Measurements from ENCODE around the gene DOCK4.
"Not testable (repeated sequence)": the region's sequence is repeated elsewhere in the genome, so short reads cannot be mapped to it uniquely, and the experiment has no call there.

The DOCK4 gene

GRCh38 chr7:112128461-112129425, 77.5 kb downstream of the DOCK4 start:
- not testable (repeated sequence) for H3K27ac Mint-ChIP-seq (ENCODE audit: low read depth); H3K36me3 Mint-ChIP-seq (ENCODE audit: insufficient read depth); ATAC-seq (replicated peaks; ENCODE audit: extremely low read depth, poor library complexity, severe bottlenecking); H3K9me3 Mint-ChIP-seq; DNase-seq (ENCODE audit: low spot score in 2 of 2); H3K4me1 Mint-ChIP-seq; H3K4me3 Mint-ChIP-seq
- peaks cover 35% of the 10 kb centered on the region for H3K27me3 Mint-ChIP-seq

- H3K4me1 Mint-ChIP-seq, H3K4me3 Mint-ChIP-seq: not testable (repeated sequence)
Measured at GRCh38 chr7:112128041-112128440, 78.2 kb downstream of the DOCK4 start.

GRCh38 chr7:112125250-112125649, 80.9 kb downstream of the DOCK4 start:
- Mint-ChIP-seq H3K27me3 (peaks cover 36% of the 10 kb centered on the region), H3K27ac (ENCODE audit: low read depth) (no peak overlapping the region)
- no peak for ATAC-seq (replicated peaks; ENCODE audit: extremely low read depth, poor library complexity, severe bottlenecking)

More at GRCh38 chr7:112128041-112128440, 78.2 kb downstream of the DOCK4 start:
- not testable (repeated sequence) for DNase-seq (ENCODE audit: low spot score in 2 of 2); H3K9me3 Mint-ChIP-seq; H3K27ac Mint-ChIP-seq (ENCODE audit: low read depth); ATAC-seq (replicated peaks; ENCODE audit: extremely low read depth, poor library complexity, severe bottlenecking); H3K36me3 Mint-ChIP-seq (ENCODE audit: insufficient read depth)
- H3K27me3 Mint-ChIP-seq = peaks cover 37% of the 10 kb centered on the region

GRCh38 chr7:112124061-112124766, 82.0 kb downstream of the DOCK4 start:
- Mint-ChIP-seq H3K27me3 (peaks cover 27% of the 10 kb centered on the region), H3K4me3 (no peak overlapping the region), H3K27ac (ENCODE audit: low read depth) (no peak overlapping the region), H3K36me3 (ENCODE audit: insufficient read depth) (no peaks in the 10 kb centered on the region), H3K9me3 (no peaks in the 10 kb centered on the region), H3K4me1 (no peaks in the 10 kb centered on the region)
- ATAC-seq (replicated peaks; ENCODE audit: extremely low read depth, poor library complexity, severe bottlenecking) = no peak
- DNase-seq (ENCODE audit: low spot score in 2 of 2) = no peak

More at GRCh38 chr7:112125250-112125649, 80.9 kb downstream of the DOCK4 start:
- Mint-ChIP-seq H3K4me3 (no peak overlapping the region), H3K9me3 (no peaks in the 10 kb centered on the region), H3K36me3 (ENCODE audit: insufficient read depth) (no peaks in the 10 kb centered on the region), H3K4me1 (no peaks in the 10 kb centered on the region)
- no peak for DNase-seq (ENCODE audit: low spot score in 2 of 2)

GRCh38 chr7:112122798-112123197, 83.4 kb downstream of the DOCK4 start:
- Mint-ChIP-seq H3K27me3 (peaks cover 36% of the 10 kb centered on the region), H3K4me1 (no peaks in the 10 kb centered on the region), H3K4me3 (no peak overlapping the region), H3K9me3 (no peaks in the 10 kb centered on the region), H3K36me3 (ENCODE audit: insufficient read depth) (no peaks in the 10 kb centered on the region), H3K27ac (ENCODE audit: low read depth) (no peak overlapping the region)
- DNase-seq (ENCODE audit: low spot score in 2 of 2) (no peak), ATAC-seq (replicated peaks; ENCODE audit: extremely low read depth, poor library complexity, severe bottlenecking) (no peak)

- Mint-ChIP-seq H3K9me3 (no peaks in the 10 kb centered on the region), H3K27ac (ENCODE audit: low read depth) (no peak overlapping the region), H3K4me3 (no peak overlapping the region), H3K4me1 (no peaks in the 10 kb centered on the region), H3K27me3 (peaks cover 40% of the 10 kb centered on the region), H3K36me3 (ENCODE audit: insufficient read depth) (no peaks in the 10 kb centered on the region)
- no peak for DNase-seq (ENCODE audit: low spot score in 2 of 2)
- no peak for ATAC-seq (replicated peaks; ENCODE audit: extremely low read depth, poor library complexity, severe bottlenecking)
Measured at GRCh38 chr7:112122144-112122543, 84.1 kb downstream of the DOCK4 start.

GRCh38 chr7:112121318-112121717, 84.9 kb downstream of the DOCK4 start:
- H3K4me3 Mint-ChIP-seq = no peak overlapping the region
- ATAC-seq (replicated peaks; ENCODE audit: extremely low read depth, poor library complexity, severe bottlenecking) = no peak
- H3K36me3 Mint-ChIP-seq (ENCODE audit: insufficient read depth) = no peaks in the 10 kb centered on the region
- no peak for DNase-seq (ENCODE audit: low spot score in 2 of 2)
- H3K9me3 Mint-ChIP-seq = no peaks in the 10 kb centered on the region
- peaks cover 40% of the 10 kb centered on the region for H3K27me3 Mint-ChIP-seq
- no peak overlapping the region for H3K27ac Mint-ChIP-seq (ENCODE audit: low read depth)
- no peaks in the 10 kb centered on the region for H3K4me1 Mint-ChIP-seq

GRCh38 chr7:112120696-112121217, 85.4 kb downstream of the DOCK4 start:
- no peak for ATAC-seq (replicated peaks; ENCODE audit: extremely low read depth, poor library complexity, severe bottlenecking)
- H3K9me3 Mint-ChIP-seq = no peaks in the 10 kb centered on the region
- H3K4me1 Mint-ChIP-seq = no peaks in the 10 kb centered on the region
- no peak overlapping the region for H3K27ac Mint-ChIP-seq (ENCODE audit: low read depth)
- H3K36me3 Mint-ChIP-seq (ENCODE audit: insufficient read depth) = no peaks in the 10 kb centered on the region
- no peak overlapping the region for H3K4me3 Mint-ChIP-seq
- peaks cover 40% of the 10 kb centered on the region for H3K27me3 Mint-ChIP-seq
- no peak for DNase-seq (ENCODE audit: low spot score in 2 of 2)

GRCh38 chr7:112118581-112119566, 87.3 kb downstream of the DOCK4 start:
- H3K4me3 Mint-ChIP-seq = no peak overlapping the region
- ATAC-seq (replicated peaks; ENCODE audit: extremely low read depth, poor library complexity, severe bottlenecking) (no peak), DNase-seq (ENCODE audit: low spot score in 2 of 2) (no peak)
- H3K4me1 Mint-ChIP-seq = no peaks in the 10 kb centered on the region
- no peaks in the 10 kb centered on the region for H3K36me3 Mint-ChIP-seq (ENCODE audit: insufficient read depth)
- H3K27me3 Mint-ChIP-seq = peaks cover 40% of the 10 kb centered on the region
- no peaks in the 10 kb centered on the region for H3K9me3 Mint-ChIP-seq
- H3K27ac Mint-ChIP-seq (ENCODE audit: low read depth) = no peak overlapping the region

- Mint-ChIP-seq H3K36me3 (ENCODE audit: insufficient read depth) (no peaks in the 10 kb centered on the region), H3K4me1 (no peaks in the 10 kb centered on the region), H3K27me3 (peaks cover 25% of the 10 kb centered on the region), H3K27ac (ENCODE audit: low read depth) (no peak overlapping the region), H3K9me3 (no peaks in the 10 kb centered on the region), H3K4me3 (no peak overlapping the region)
- ATAC-seq (replicated peaks; ENCODE audit: extremely low read depth, poor library complexity, severe bottlenecking) (no peak), DNase-seq (ENCODE audit: low spot score in 2 of 2) (no peak)
Measured at GRCh38 chr7:112116894-112117293, 89.3 kb downstream of the DOCK4 start.

- Mint-ChIP-seq H3K4me1 (no peaks in the 10 kb centered on the region), H3K27me3 (peaks cover 20% of the 10 kb centered on the region), H3K27ac (ENCODE audit: low read depth) (no peak overlapping the region), H3K4me3 (no peak overlapping the region), H3K36me3 (ENCODE audit: insufficient read depth) (no peaks in the 10 kb centered on the region), H3K9me3 (no peaks in the 10 kb centered on the region)
- no peak for DNase-seq (ENCODE audit: low spot score in 2 of 2)
- ATAC-seq (replicated peaks; ENCODE audit: extremely low read depth, poor library complexity, severe bottlenecking) = no peak
Measured at GRCh38 chr7:112116358-112116757, 89.8 kb downstream of the DOCK4 start.

- Mint-ChIP-seq H3K27ac (ENCODE audit: low read depth) (no peak overlapping the region), H3K9me3 (no peaks in the 10 kb centered on the region), H3K27me3 (peaks cover 19% of the 10 kb centered on the region), H3K4me3 (no peak overlapping the region), H3K4me1 (no peaks in the 10 kb centered on the region), H3K36me3 (ENCODE audit: insufficient read depth) (no peaks in the 10 kb centered on the region)
- DNase-seq (ENCODE audit: low spot score in 2 of 2) (no peak), ATAC-seq (replicated peaks; ENCODE audit: extremely low read depth, poor library complexity, severe bottlenecking) (no peak)
Measured at GRCh38 chr7:112115880-112116279, 90.3 kb downstream of the DOCK4 start.
